Loucy (cell line): ENCODE data around the gene DCXR.

ENCODE experiments used
- H2AFZ ChIP-seq: fragments of 200-600 bp; sonication (generic); 2 replicates; pipeline ENCODE4 v1.6.0; 2016; ENCODE audit warnings: antibody characterized with exemption, mild to moderate bottlenecking, low read length, moderate library complexity
- H3F3A ChIP-seq: fragments of 200-600 bp; 2 replicates; pipeline ENCODE4 v1.6.0; 2016; ENCODE audit warnings: antibody characterized with exemption, low read depth, mild to moderate bottlenecking
- H3K27me3 ChIP-seq: fragments of 200-600 bp; sonication (generic); 2 replicates; pipeline ENCODE4 v1.6.1; 2014; ENCODE audit warnings: low read length, mild to moderate bottlenecking; ENCODE audit not compliant: insufficient read depth, poor library complexity, severe bottlenecking
- H3K36me3 ChIP-seq: fragments of 200-600 bp; sonication (generic); 2 replicates; pipeline ENCODE4 v1.6.1; 2016; ENCODE audit warnings: low read length; ENCODE audit not compliant: insufficient read depth
- H3K4me1 ChIP-seq: fragments of 200-600 bp; sonication (generic); 2 replicates; pipeline ENCODE4 v1.5.1; 2014; ENCODE audit warnings: low read length, mild to moderate bottlenecking; ENCODE audit not compliant: insufficient read depth, poor library complexity, severe bottlenecking
- H3K4me2 ChIP-seq: fragments of 200-600 bp; sonication (generic); 2 replicates; pipeline ENCODE4 v1.6.0; 2014; ENCODE audit warnings: antibody characterized with exemption, low read length, low read depth, mild to moderate bottlenecking; ENCODE audit not compliant: poor library complexity, severe bottlenecking
- H3K4me3 ChIP-seq: fragments of 200-600 bp; sonication (generic); 2 replicates; pipeline ENCODE4 v1.5.1; 2014; ENCODE audit warnings: low read length, mild to moderate bottlenecking, mixed read lengths; ENCODE audit not compliant: poor library complexity, severe bottlenecking
- H3K79me2 ChIP-seq: fragments of 200-600 bp; sonication (generic); 2 replicates; pipeline ENCODE4 v1.6.1; 2014; ENCODE audit warnings: low read length; ENCODE audit not compliant: insufficient read depth
- H3K9ac ChIP-seq: fragments of 200-600 bp; sonication (generic); 2 replicates; pipeline ENCODE4 v1.6.0; 2014; ENCODE audit warnings: mild to moderate bottlenecking, low read depth, low read length, moderate library complexity; ENCODE audit not compliant: poor library complexity, severe bottlenecking
- H3K9me2 ChIP-seq: fragments of 200-600 bp; sonication (generic); replicated peaks from 2 replicates; pipeline ENCODE4 v1.6.1; 2016; ENCODE audit warnings: low read depth, low read length, mixed read lengths
- H3K9me3 ChIP-seq: fragments of 200-600 bp; sonication (generic); 2 replicates; pipeline ENCODE4 v1.6.1; 2014; ENCODE audit warnings: mild to moderate bottlenecking, antibody characterized with exemption, low read length, low read depth; ENCODE audit not compliant: insufficient read depth
- H4K20me1 ChIP-seq: fragments of 200-600 bp; sonication (generic); 2 replicates; pipeline ENCODE4 v1.6.0; 2014; ENCODE audit warnings: antibody characterized with exemption, low read length, mild to moderate bottlenecking; ENCODE audit not compliant: insufficient read depth, poor library complexity, severe bottlenecking
- CTCF ChIP-seq: fragments of 200-600 bp; sonication (generic); conservative IDR thresholded peaks from 2 replicates; pipeline ENCODE4 v1.5.1; 2014; ENCODE audit warnings: mild to moderate bottlenecking, antibody characterized with exemption, low read length
- EZH2phosphoT487 ChIP-seq: fragments of 200-600 bp; IDR thresholded peaks from 2 replicates; pipeline ENCODE4 v1.6.1; 2018; ENCODE audit warnings: antibody characterized with exemption, mild to moderate bottlenecking, moderate library complexity, borderline replicate concordance

DCXR gene

GRCh38 chr17:82062076-82062983, 24.8 kb upstream of the DCXR start:
- Histone ChIP-seq H3K36me3 (peaks cover 20% of the 10 kb centered on the region; the same call in 1 of the 2 replicates), H4K20me1 (peaks cover 4% of the 10 kb centered on the region), H3K79me2 (peaks cover 21% of the 10 kb centered on the region), H3K9me3 (no peaks in the 10 kb centered on the region), H3K4me2 (no peak overlapping the region), H3K4me1 (peaks cover 14% of the 10 kb centered on the region), H2AFZ (no peak overlapping the region), H3F3A (no peaks in the 10 kb centered on the region), H3K4me3 (no peak overlapping the region), H3K27me3 (no peaks in the 10 kb centered on the region), H3K9me2 (no peaks in the 10 kb centered on the region), H3K9ac (no peak overlapping the region)
- TF ChIP-seq EZH2phosphoT487: no peak
- no peak for TF ChIP-seq CTCF

- peaks cover 27% of the 10 kb centered on the region; the same call in 1 of the 2 replicates for H3K36me3 ChIP-seq
- no peaks in the 10 kb centered on the region for H3K9me3 ChIP-seq
- H4K20me1 ChIP-seq: peaks cover 4% of the 10 kb centered on the region
- no peaks in the 10 kb centered on the region for H3F3A ChIP-seq
- H3K27me3 ChIP-seq: no peaks in the 10 kb centered on the region
- no peak for TF ChIP-seq CTCF
- no peak for TF ChIP-seq EZH2phosphoT487
- no peak overlapping the region for H3K4me2 ChIP-seq
- no peak overlapping the region for H3K9ac ChIP-seq
- peaks cover 21% of the 10 kb centered on the region for H3K79me2 ChIP-seq
- no peak overlapping the region for H3K4me3 ChIP-seq
- no peak overlapping the region for H2AFZ ChIP-seq
- peaks cover 12% of the 10 kb centered on the region for H3K4me1 ChIP-seq
- H3K9me2 ChIP-seq: no peaks in the 10 kb centered on the region
Measured at GRCh38 chr17:82061047-82061925, 23.8 kb upstream of the DCXR start.

GRCh38 chr17:82060614-82061013, 23.1 kb upstream of the DCXR start:
- Histone ChIP-seq H3K4me1 (peaks cover 9% of the 10 kb centered on the region), H3K4me2 (no peak overlapping the region), H3K9ac (no peak overlapping the region), H2AFZ (no peak overlapping the region), H3K79me2 (peaks cover 21% of the 10 kb centered on the region), H3K27me3 (no peaks in the 10 kb centered on the region), H3F3A (no peaks in the 10 kb centered on the region), H3K36me3 (peaks cover 34% of the 10 kb centered on the region; the same call in 1 of the 2 replicates), H3K9me2 (no peaks in the 10 kb centered on the region), H3K4me3 (no peak overlapping the region), H4K20me1 (peaks cover 4% of the 10 kb centered on the region), H3K9me3 (no peaks in the 10 kb centered on the region)
- TF ChIP-seq EZH2phosphoT487 (no peak), CTCF (no peak)
